Mucosa of rectum (tissue), 2 donors: ENCODE measurements around the gene MED13L.

Experiments
- H3K27ac ChIP-seq, 2 donors: one replicate each; pipeline ENCODE4 v1.7.0; 2013; ENCODE audit warnings: inconsistent platforms in 2 of 2, low read depth in 2 of 2, low read length in 2 of 2
- H3K27me3 ChIP-seq, 2 donors: one replicate each; pipeline ENCODE4 v1.7.0; 2013; ENCODE audit warnings: low read length in 2 of 2; ENCODE audit not compliant: control insufficient read depth in 2 of 2, insufficient read depth in 2 of 2
- H3K36me3 ChIP-seq, 2 donors: one replicate each; pipeline ENCODE4 v1.7.0; 2013; ENCODE audit warnings: low read length in 2 of 2; ENCODE audit not compliant: control insufficient read depth in 2 of 2, insufficient read depth in 2 of 2
- H3K4me1 ChIP-seq, 2 donors: one replicate each; pipeline ENCODE4 v1.7.0; 2013; ENCODE audit warnings: low read length in 2 of 2, mild to moderate bottlenecking in 1 of 2; ENCODE audit not compliant: control insufficient read depth in 2 of 2, insufficient read depth in 2 of 2
- H3K4me3 ChIP-seq, 2 donors: one replicate each; pipeline ENCODE4 v1.7.0; 2013; ENCODE audit warnings: low read length in 2 of 2
- H3K9ac ChIP-seq, 2 donors: one replicate each; pipeline ENCODE4 v1.7.0; 2013; ENCODE audit warnings: low read length in 2 of 2, low read depth in 1 of 2, mild to moderate bottlenecking in 1 of 2
- H3K9me3 ChIP-seq, 2 donors: one replicate each; pipeline ENCODE4 v1.7.0; 2013; ENCODE audit warnings: low read length in 2 of 2; ENCODE audit not compliant: control insufficient read depth in 2 of 2
- donor health status: healthy.
- donor health status: Normal muscosa, but diverticular disease.

The MED13L gene

DNA sequence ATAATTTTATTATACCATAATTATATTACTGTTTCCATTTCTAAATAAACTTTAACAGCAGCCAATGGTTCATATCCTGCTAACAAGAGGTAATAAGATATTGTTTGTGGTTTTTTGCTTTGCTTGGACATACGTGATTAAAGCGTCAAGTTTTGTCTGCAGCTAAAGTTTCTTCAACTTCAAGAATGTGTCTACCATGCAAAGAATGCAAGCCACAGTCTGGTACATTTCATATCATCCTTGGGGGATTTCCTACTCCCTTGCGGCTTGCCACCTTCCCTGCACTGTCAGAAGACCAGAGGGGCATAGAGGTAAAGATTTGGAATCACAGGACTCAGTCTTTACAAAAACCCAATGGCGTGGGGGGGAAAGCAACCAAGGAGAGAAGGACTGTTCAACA is 125.2 kb downstream of the MED13L start:
- H3K9ac ChIP-seq: no peak overlapping the region
- H3K27me3 ChIP-seq: no peaks in the 10 kb centered on the region
- H3K36me3 ChIP-seq: no peaks in the 10 kb centered on the region
- H3K4me1 ChIP-seq: peaks cover 0 to 5% of the 10 kb centered on the region in 2 donors
- H3K27ac ChIP-seq: no peak overlapping the region
- H3K9me3 ChIP-seq: no peaks in the 10 kb centered on the region
- no peak overlapping the region for H3K4me3 ChIP-seq

DNA sequence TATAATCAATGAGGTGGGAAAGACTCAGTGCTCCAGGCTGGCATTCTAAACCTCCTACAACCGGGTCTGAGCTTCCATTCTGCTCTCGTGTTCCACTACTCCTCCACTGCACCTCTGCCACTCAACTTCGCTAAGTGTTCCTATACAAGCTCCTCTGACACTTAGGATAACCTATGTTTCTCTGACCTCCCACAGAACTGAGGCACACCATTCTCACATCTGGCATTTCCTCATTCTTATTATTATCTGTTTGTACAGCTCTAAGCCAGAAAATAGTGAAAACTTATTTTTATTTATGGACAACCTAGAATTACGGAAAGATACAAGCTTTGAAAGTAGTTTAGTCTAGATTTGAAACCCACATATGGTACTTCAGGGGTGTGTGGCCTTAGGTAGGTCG is 127.0 kb downstream of the MED13L start:
- H3K9me3 ChIP-seq: no peaks in the 10 kb centered on the region
- H3K4me1 ChIP-seq: peaks cover 0 to 5% of the 10 kb centered on the region in 2 donors
- no peak overlapping the region for H3K4me3 ChIP-seq
- no peak overlapping the region for H3K27ac ChIP-seq
- no peaks in the 10 kb centered on the region for H3K27me3 ChIP-seq
- H3K36me3 ChIP-seq: no peaks in the 10 kb centered on the region
- no peak overlapping the region for H3K9ac ChIP-seq

DNA sequence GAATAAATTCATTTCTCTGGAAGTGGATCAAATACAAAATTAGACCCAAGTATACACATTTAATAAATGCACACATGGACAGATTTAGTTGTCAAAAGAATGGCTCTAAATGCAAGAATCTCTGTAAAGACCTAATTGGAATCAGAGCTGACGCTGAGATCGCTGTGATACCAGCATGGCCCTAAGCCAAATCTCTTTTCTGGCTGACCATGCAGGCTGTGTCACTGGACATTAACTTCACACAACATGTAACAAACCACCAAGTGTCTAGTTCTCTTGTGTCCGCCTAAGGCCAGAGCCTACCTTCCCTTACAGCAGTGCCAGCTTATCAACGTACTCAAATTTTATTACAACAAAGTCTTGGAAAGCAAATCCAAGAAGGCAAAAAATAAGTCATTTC is 127.5 kb downstream of the MED13L start:
- H3K4me3 ChIP-seq: no peak overlapping the region

DNA sequence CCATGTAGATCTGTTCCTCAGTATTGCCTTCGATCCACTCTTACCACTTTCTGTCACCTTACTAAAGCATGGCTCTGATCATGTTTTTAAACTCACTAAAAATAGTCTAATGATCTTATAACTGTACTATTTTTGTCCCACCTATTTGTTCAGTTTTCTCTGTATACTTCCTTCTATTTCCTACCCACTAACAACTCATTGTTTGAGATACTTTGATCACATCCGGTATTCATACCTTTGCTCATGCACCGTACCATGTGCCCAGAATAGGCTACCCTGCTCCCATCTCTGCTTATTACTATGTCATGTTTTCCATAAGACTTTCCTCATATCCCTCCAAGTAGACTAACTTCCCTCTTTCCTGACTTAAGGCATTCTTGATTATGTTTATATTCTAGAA is 128.6 kb downstream of the MED13L start:
- no peak overlapping the region for H3K4me3 ChIP-seq
- no peak overlapping the region for H3K27ac ChIP-seq
- H3K27me3 ChIP-seq: no peaks in the 10 kb centered on the region
- no peak overlapping the region for H3K9ac ChIP-seq
- no peaks in the 10 kb centered on the region for H3K36me3 ChIP-seq
- no peaks in the 10 kb centered on the region for H3K9me3 ChIP-seq
- H3K4me1 ChIP-seq: peaks cover 1 to 5% of the 10 kb centered on the region in 2 donors

More for the DNA sequence above, 127.5 kb downstream of the MED13L start:
- H3K27me3 ChIP-seq: no peaks in the 10 kb centered on the region
- no peaks in the 10 kb centered on the region for H3K36me3 ChIP-seq
- H3K9ac ChIP-seq: no peak overlapping the region
- peaks cover 0 to 5% of the 10 kb centered on the region in 2 donors for H3K4me1 ChIP-seq
- no peaks in the 10 kb centered on the region for H3K9me3 ChIP-seq
- H3K27ac ChIP-seq: no peak overlapping the region

DNA sequence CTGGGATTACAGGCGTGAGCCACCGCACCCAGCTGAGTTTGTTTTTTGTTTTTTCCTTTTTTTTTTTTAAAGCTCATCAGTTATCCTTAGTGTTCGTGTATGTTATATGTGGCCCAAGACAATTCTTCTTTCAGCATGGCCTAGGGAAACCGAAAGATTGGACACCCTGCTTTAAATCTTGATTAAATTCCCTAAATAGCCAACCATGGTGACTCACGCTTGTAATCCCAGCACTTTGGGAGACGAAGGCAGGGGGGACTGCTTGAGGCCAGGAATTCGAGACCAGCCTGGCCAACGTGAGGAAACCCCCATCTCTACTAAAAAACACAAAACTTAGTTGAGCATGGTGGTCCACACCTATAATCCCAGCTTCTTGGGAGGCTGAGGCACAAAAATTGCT is 131.1 kb downstream of the MED13L start:
- Histone ChIP-seq H3K9me3 (no peaks in the 10 kb centered on the region), H3K27ac (no peak overlapping the region), H3K27me3 (no peaks in the 10 kb centered on the region), H3K36me3 (no peaks in the 10 kb centered on the region), H3K4me3 (no peak overlapping the region), H3K4me1 (peaks cover 0 to 6% of the 10 kb centered on the region in 2 donors), H3K9ac (no peak overlapping the region)

DNA sequence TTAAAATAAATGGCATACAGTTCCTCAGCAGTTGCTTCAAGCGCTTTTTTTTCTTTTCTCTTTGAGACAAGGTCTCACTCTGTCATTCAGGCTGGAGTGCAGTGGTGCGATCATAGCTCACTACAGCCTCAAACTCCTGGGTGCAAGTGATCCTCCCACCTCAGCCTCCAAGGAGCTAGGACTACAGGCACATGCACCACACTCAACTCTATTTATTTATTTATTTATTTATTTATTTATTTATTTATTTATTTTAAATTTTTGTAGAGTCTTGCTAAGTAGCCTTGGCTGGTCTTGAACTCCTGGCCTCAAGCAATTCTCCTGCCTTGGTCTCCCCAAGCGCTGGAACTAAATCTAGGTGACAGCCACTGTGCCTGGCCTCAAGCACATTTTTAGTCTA is 132.0 kb downstream of the MED13L start:
- Histone ChIP-seq H3K9me3 (no peaks in the 10 kb centered on the region), H3K4me1 (peaks cover 0 to 6% of the 10 kb centered on the region in 2 donors), H3K36me3 (no peaks in the 10 kb centered on the region), H3K4me3 (no peak overlapping the region), H3K9ac (no peak overlapping the region), H3K27ac (no peak overlapping the region), H3K27me3 (no peaks in the 10 kb centered on the region)

DNA sequence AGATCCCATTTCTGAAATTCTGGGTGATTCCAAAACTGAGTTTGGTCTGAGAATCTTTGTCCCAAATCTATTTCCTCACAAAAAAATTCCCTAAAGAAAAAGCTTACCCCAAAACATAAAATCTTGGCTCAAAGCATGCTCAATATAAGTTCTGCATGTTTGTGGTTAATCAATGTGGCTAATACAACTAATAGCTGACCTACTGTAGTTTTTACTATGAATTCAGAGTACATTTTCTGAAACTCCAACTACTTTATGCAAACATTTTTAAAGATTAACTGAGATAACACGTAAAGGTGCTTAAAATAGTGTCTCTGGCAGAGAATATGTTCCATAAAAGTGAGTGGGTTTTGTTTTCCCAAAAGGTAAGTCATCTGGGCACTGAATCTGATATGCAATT is 133.1 kb downstream of the MED13L start:
- H3K27ac ChIP-seq: no peak overlapping the region
- H3K9ac ChIP-seq: no peak overlapping the region
- H3K9me3 ChIP-seq: no peaks in the 10 kb centered on the region
- H3K27me3 ChIP-seq: no peaks in the 10 kb centered on the region
- H3K4me1 ChIP-seq: peaks cover 0 to 9% of the 10 kb centered on the region in 2 donors
- no peaks in the 10 kb centered on the region for H3K36me3 ChIP-seq
- H3K4me3 ChIP-seq: no peak overlapping the region

DNA sequence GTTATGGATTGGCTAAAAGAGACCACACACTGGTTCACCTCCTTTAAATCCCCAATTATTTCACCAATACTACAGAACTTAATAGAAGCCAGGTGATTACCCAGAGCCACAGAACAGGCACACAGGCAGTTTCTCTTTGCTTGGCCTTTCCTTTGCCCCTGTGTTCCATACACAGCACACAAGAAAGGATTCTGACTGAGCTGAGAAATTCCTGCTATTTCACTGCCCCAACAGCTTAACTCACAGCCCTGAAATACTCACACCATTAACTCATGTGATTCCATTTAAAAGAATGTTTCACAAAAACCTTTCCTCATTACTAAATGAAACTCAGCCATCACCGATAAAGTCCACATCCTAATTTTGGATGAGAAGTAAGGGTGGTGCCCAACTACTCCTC is 133.6 kb downstream of the MED13L start:
- H3K36me3 ChIP-seq: no peaks in the 10 kb centered on the region
- peak overlapping the region in 1 of 2 donors; percentile 28 for H3K27ac ChIP-seq
- H3K27me3 ChIP-seq: no peaks in the 10 kb centered on the region
- H3K4me1 ChIP-seq: peaks cover 0 to 9% of the 10 kb centered on the region in 2 donors
- H3K9me3 ChIP-seq: no peaks in the 10 kb centered on the region
- H3K9ac ChIP-seq: no peak overlapping the region
- no peak overlapping the region for H3K4me3 ChIP-seq

DNA sequence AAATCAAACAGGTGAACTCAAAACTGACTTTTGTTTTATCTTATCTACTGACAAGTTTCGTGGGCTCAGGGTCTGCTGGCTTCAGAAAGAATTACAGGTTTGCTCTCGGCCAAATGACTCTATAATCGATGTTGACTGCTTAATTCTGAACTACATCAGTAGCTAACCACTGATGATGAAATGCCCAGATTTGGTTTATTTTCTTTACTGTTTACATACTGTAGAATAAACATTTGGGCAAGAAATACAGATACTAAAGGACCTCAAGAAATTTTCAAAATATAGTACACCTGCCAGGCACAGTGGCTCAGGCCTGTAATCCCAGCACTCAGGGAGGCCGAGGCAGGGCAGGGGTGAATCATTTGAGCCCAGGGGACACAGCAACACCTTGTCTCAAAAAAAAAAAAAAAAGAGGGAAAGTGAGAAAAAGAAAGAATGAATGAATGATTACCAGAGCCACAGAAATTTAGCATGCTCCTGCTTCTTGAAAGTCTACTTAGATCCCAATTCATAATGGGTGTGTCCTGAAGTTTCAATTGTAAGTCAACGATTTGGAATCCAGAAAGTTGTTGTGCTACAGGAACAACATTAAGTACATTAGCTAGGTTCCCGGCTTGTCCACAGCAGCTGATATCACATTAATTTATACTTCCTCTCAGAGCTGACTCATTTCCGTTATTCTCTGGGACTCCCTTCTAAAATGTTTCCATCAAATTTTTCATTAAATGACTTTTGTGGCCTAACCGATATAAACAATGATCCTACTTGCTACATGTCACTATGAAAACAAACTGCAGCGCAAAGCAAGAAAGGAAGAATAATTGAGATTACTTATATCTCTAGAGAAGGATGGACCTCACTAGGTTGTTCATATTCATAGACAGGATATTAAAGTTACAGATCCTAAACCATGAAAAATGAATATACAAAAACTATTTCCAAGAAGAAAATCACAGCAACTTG is 134.3 kb downstream of the MED13L start:
- Histone ChIP-seq H3K9ac (no peak overlapping the region), H3K9me3 (no peaks in the 10 kb centered on the region), H3K27me3 (no peaks in the 10 kb centered on the region), H3K4me1 (peaks cover 0 to 9% of the 10 kb centered on the region in 2 donors), H3K27ac (peak overlapping the region in 1 of 2 donors; percentile 28), H3K36me3 (no peaks in the 10 kb centered on the region), H3K4me3 (no peak overlapping the region)

DNA sequence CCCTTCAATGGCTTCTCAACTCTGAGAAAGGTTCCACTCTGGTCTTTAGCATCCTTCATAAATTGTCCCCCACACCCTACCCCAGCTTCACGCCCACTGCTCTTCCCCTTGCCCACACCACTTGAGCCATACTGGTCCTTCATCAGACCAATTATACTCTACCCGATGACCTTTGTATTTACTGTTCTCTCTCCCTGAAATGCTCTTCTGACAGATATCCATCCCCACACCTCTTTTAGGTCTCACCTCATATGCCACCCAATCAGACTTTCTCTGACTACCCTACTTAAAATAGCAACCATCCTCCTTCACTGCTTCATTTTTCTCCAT is 135.7 kb downstream of the MED13L start:
- H3K9ac ChIP-seq: no peak overlapping the region
- no peak overlapping the region for H3K27ac ChIP-seq
- no peaks in the 10 kb centered on the region for H3K9me3 ChIP-seq
- no peaks in the 10 kb centered on the region for H3K36me3 ChIP-seq
- peaks cover 0 to 9% of the 10 kb centered on the region in 2 donors for H3K4me1 ChIP-seq
- H3K4me3 ChIP-seq: no peak overlapping the region
- no peaks in the 10 kb centered on the region for H3K27me3 ChIP-seq
